ENCODE data around the gene HMGN1. TPM values are rescaled to one million over a fixed set of nuclear protein-coding genes. Genes with fewer than 3 reads are reported as not detected.

Gene HMGN1, protein sequence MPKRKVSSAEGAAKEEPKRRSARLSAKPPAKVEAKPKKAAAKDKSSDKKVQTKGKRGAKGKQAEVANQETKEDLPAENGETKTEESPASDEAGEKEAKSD
- total RNA-seq, result 10 to 100 TPM; 34.6 to 92.3 TPM
- polyA plus RNA-seq, result 10 to 100 TPM; 41.2 to 68.8 TPM

DNA sequence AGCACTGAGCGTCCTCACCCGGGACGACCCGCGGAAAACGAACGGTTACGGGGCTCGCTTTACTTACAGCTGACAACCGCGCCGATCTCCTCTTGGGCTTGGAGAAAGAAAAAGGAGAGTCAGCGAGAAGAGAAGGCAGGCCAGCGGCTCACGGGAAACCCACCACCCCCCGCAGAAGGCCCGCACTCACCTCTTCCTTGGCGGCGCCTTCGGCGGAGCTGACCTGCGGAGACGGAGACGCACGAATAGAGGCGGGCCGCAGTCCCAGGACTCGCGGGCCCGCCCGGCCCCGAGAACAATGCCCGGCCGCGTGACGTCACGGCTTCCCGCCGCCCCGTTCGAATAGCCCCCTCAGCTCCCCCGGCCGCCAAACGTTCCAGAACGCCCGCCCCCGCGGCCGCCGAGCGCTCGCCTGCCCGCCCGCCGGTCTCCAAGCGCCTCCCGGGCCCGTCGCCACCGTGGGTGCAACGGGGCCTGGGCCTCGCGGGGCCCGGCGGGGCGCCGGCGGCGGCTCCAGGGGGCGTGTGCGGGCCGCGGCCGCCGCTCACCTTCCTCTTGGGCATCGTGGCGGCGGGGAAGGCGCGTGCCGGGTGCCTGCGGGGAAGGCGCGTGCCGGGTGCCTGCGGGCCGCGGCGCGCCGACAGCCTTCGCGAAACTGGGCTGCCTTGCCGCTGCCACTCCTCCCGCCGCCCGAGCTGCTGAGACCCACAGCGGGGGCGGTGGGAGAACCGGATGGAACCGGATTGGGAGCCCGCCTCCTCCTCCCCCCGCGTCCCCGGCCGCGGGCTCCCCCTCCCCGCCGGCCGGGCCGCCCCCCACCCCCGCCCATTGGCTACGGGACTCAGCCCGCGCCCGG is at the start of gene HMGN1:
Gene HMGN1, minus strand, starts transcription at position 734 of the 856 bp plus-strand sequence. Its CDS starts 171 bp downstream, at position 563.
- Histone ChIP-seq H3K27ac (ENCODE audit: low read depth in 1 of 2, low read length in 2 of 2) (peak within 1 kb of the TSS; percentile 91 to 92), H3K36me3 (ENCODE audit: control insufficient read depth in 4 of 4, insufficient read depth in 3 of 4, low read depth in 1 of 4, low read length in 3 of 4) (peaks cover 2 to 7% (median 4%) of the 10 kb centered on the region in 4 donors), H3K9ac (ENCODE audit: low read depth in 1 of 2, low read length in 2 of 2) (peak within 1 kb of the TSS; percentile 80 to 86), H3K4me3 (ENCODE audit: low read depth in 1 of 3, low read length in 3 of 3) (peak within 1 kb of the TSS; percentile 94 to 96 (median 95)), H3K27me3 (ENCODE audit: control insufficient read depth in 4 of 4, insufficient read depth in 4 of 4, low read length in 3 of 4) (no peaks in the 10 kb centered on the region), H3K4me1 (ENCODE audit: control insufficient read depth in 4 of 4, insufficient read depth in 4 of 4, low read length in 3 of 4) (peaks cover 5 to 28% (median 9%) of the 10 kb centered on the region in 4 donors), H3K9me3 (ENCODE audit: control insufficient read depth in 4 of 4, low read length in 3 of 4) (no peaks in the 10 kb centered on the region)
- DNase-seq (ENCODE audit: low spot score), result peak; percentile 78
- WGBS, result under 1% methylated on average over 116 of the region's 116 CpGs
- no peak for TF ChIP-seq FOXA2 (IDR thresholded peaks at IDR 0.05)
- TF ChIP-seq HNF4A (conservative IDR thresholded peaks at IDR 0.05), result no peak
- no peak for TF ChIP-seq GABPA (IDR thresholded peaks at IDR 0.05 in 1 of 2, conservative IDR thresholded peaks at IDR 0.05 in 1 of 2)
- peak; percentile 30 to 77 for TF ChIP-seq EGR1 (IDR thresholded peaks at IDR 0.05; ENCODE audit: low read depth in 2 of 2)
- TF ChIP-seq, protein P1, sequence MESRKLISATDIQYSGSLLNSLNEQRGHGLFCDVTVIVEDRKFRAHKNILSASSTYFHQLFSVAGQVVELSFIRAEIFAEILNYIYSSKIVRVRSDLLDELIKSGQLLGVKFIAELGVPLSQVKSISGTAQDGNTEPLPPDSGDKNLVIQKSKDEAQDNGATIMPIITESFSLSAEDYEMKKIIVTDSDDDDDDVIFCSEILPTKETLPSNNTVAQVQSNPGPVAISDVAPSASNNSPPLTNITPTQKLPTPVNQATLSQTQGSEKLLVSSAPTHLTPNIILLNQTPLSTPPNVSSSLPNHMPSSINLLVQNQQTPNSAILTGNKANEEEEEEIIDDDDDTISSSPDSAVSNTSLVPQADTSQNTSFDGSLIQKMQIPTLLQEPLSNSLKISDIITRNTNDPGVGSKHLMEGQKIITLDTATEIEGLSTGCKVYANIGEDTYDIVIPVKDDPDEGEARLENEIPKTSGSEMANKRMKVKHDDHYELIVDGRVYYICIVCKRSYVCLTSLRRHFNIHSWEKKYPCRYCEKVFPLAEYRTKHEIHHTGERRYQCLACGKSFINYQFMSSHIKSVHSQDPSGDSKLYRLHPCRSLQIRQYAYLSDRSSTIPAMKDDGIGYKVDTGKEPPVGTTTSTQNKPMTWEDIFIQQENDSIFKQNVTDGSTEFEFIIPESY (IDR thresholded peaks at IDR 0.05), result no peak
- TF ChIP-seq HNF4G (IDR thresholded peaks at IDR 0.05), result no peak
- TF ChIP-seq, protein P2, sequence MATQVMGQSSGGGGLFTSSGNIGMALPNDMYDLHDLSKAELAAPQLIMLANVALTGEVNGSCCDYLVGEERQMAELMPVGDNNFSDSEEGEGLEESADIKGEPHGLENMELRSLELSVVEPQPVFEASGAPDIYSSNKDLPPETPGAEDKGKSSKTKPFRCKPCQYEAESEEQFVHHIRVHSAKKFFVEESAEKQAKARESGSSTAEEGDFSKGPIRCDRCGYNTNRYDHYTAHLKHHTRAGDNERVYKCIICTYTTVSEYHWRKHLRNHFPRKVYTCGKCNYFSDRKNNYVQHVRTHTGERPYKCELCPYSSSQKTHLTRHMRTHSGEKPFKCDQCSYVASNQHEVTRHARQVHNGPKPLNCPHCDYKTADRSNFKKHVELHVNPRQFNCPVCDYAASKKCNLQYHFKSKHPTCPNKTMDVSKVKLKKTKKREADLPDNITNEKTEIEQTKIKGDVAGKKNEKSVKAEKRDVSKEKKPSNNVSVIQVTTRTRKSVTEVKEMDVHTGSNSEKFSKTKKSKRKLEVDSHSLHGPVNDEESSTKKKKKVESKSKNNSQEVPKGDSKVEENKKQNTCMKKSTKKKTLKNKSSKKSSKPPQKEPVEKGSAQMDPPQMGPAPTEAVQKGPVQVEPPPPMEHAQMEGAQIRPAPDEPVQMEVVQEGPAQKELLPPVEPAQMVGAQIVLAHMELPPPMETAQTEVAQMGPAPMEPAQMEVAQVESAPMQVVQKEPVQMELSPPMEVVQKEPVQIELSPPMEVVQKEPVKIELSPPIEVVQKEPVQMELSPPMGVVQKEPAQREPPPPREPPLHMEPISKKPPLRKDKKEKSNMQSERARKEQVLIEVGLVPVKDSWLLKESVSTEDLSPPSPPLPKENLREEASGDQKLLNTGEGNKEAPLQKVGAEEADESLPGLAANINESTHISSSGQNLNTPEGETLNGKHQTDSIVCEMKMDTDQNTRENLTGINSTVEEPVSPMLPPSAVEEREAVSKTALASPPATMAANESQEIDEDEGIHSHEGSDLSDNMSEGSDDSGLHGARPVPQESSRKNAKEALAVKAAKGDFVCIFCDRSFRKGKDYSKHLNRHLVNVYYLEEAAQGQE (IDR thresholded peaks at IDR 0.05), result no peak
- TF ChIP-seq RXRA (IDR thresholded peaks at IDR 0.05), result no peak
- peak; percentile 51 for TF ChIP-seq YY1 (IDR thresholded peaks at IDR 0.05)
- no peak for TF ChIP-seq JUND (IDR thresholded peaks at IDR 0.05)
- TF ChIP-seq RAD21 (IDR thresholded peaks at IDR 0.05), result no peak

DNA sequence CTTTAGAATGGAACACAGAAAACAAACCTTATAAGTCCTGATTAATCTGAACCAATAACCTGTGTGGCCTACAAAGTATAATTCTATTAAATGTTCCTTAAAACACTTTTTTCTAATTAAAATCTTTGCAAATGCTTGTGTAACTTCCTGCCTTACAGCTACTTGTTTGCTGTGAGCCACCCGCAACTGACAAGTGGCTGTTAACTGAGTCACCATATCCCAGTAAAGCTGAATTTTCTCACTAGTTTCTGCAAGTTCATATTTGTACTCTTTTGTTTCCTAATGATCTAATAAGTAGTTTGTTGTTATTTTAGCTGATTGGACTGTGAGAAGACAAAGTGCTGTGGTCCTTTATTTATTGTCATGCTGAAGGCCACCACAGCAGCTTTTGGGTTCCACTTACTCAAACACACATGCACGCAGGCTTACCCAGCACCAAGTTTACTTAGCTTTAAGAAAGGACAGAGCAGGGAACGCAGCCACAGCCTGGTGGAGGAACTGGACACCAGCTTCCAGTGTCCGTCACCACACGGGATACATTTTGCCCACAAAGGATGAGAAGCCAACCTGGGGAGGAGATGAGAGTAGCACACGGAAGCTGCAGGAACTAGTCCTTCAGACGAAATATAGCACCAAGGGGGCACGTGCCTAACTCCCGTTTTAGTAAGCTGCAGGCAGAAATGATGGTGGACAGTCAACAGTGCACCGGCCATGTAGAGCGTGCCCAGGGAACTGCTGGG is 48.9 kb upstream of the HMGN1 start:
- H3K36me3 ChIP-seq (ENCODE audit: control insufficient read depth in 4 of 4, insufficient read depth in 3 of 4, low read depth in 1 of 4, low read length in 3 of 4), result peaks cover 0 to 28% (median 19%) of the 10 kb centered on the region in 4 donors
- no peak overlapping the region for H3K9ac ChIP-seq (ENCODE audit: low read depth in 1 of 2, low read length in 2 of 2)
- TF ChIP-seq, protein P3, sequence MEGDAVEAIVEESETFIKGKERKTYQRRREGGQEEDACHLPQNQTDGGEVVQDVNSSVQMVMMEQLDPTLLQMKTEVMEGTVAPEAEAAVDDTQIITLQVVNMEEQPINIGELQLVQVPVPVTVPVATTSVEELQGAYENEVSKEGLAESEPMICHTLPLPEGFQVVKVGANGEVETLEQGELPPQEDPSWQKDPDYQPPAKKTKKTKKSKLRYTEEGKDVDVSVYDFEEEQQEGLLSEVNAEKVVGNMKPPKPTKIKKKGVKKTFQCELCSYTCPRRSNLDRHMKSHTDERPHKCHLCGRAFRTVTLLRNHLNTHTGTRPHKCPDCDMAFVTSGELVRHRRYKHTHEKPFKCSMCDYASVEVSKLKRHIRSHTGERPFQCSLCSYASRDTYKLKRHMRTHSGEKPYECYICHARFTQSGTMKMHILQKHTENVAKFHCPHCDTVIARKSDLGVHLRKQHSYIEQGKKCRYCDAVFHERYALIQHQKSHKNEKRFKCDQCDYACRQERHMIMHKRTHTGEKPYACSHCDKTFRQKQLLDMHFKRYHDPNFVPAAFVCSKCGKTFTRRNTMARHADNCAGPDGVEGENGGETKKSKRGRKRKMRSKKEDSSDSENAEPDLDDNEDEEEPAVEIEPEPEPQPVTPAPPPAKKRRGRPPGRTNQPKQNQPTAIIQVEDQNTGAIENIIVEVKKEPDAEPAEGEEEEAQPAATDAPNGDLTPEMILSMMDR (IDR thresholded peaks at IDR 0.05; ENCODE audit: low read depth, low read length, missing input control), result no peak

More for the DNA sequence above, 48.9 kb upstream of the HMGN1 start:
- Histone ChIP-seq H3K9me3 (ENCODE audit: control insufficient read depth in 4 of 4, low read length in 3 of 4) (no peaks in the 10 kb centered on the region), H3K27me3 (ENCODE audit: control insufficient read depth in 4 of 4, insufficient read depth in 4 of 4, low read length in 3 of 4) (no peaks in the 10 kb centered on the region), H3K4me3 (ENCODE audit: low read depth in 1 of 3, low read length in 3 of 3) (no peak overlapping the region), H3K27ac (ENCODE audit: low read depth in 1 of 2, low read length in 2 of 2) (no peak overlapping the region), H3K4me1 (ENCODE audit: control insufficient read depth in 4 of 4, insufficient read depth in 4 of 4, low read length in 3 of 4) (no peaks in the 10 kb centered on the region)
- WGBS, result 92% methylated on average over 11 of the region's 11 CpGs
- DNase-seq (ENCODE audit: low spot score), result no peak

All from liver (tissue), 9 donors.